GM12864 (cell line): ENCODE measurements around the gene TMEM47.

Source experiments
- DNase-seq: peaks from one replicate; pipeline ENCODE4 v3.0.0-alpha.2; 2011; ENCODE audit warnings: low read depth
- H3K4me3 ChIP-seq: 2 replicates; pipeline ENCODE4 v1.5.1; 2011; ENCODE audit warnings: mild to moderate bottlenecking, low read depth, low read length, control low read depth
- TF ChIP-seq, protein P1 (sequence below): IDR thresholded peaks from 2 replicates; pipeline ENCODE4 v1.5.1; 2011; ENCODE audit warnings: low read depth, mild to moderate bottlenecking, moderate library complexity, low read length, control low read depth, inconsistent platforms; ENCODE audit errors: missing control alignments

Gene TMEM47

GRCh38 chrX:34655501-34656455, 1.3 kb downstream of the TMEM47 start:
- TF ChIP-seq, protein P1, sequence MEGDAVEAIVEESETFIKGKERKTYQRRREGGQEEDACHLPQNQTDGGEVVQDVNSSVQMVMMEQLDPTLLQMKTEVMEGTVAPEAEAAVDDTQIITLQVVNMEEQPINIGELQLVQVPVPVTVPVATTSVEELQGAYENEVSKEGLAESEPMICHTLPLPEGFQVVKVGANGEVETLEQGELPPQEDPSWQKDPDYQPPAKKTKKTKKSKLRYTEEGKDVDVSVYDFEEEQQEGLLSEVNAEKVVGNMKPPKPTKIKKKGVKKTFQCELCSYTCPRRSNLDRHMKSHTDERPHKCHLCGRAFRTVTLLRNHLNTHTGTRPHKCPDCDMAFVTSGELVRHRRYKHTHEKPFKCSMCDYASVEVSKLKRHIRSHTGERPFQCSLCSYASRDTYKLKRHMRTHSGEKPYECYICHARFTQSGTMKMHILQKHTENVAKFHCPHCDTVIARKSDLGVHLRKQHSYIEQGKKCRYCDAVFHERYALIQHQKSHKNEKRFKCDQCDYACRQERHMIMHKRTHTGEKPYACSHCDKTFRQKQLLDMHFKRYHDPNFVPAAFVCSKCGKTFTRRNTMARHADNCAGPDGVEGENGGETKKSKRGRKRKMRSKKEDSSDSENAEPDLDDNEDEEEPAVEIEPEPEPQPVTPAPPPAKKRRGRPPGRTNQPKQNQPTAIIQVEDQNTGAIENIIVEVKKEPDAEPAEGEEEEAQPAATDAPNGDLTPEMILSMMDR = no peak
- no peak overlapping the region for H3K4me3 ChIP-seq

DNA sequence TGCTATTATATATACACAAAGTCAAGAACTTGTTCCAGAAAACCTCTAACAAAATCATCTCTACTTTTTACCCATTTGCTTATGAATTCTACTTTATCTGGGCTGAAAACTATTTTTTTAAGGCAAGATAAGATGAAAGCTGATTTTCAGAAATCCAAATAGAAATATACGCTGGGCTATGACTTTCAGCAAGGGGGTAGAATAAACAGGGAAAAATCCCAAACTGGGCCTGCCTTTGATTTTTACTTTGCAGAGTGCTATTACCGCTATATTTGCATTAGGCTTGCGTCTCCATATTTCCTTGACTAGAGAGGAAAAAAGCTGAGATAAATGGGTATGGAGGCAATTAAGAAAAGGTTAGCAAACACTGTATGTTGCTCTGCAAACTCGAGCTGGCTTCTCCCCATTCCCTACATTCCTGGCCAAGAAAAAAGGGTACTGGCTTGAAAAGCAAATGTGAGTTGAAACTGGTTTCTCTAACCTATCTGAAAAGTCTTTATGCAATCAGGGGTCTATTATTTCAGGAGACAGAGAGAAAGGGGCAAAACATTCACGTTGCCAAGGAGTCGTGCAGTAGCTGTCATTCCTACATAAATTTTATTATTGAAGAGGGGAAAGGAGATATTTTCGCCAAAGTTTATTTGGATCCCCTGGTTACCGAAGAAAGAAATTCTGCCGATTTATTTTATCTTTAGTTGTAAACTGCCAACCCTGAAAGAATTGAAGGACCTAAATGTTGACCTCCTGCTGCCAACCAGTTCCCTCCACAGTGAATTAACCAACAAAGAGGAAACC, 2.2 kb downstream of the TMEM47 start:
- no peak overlapping the region for H3K4me3 ChIP-seq
- DNase-seq = no peak
- TF ChIP-seq, protein P1 = no peak

More at GRCh38 chrX:34655501-34656455, 1.3 kb downstream of the TMEM47 start:
- no peak for DNase-seq

DNA sequence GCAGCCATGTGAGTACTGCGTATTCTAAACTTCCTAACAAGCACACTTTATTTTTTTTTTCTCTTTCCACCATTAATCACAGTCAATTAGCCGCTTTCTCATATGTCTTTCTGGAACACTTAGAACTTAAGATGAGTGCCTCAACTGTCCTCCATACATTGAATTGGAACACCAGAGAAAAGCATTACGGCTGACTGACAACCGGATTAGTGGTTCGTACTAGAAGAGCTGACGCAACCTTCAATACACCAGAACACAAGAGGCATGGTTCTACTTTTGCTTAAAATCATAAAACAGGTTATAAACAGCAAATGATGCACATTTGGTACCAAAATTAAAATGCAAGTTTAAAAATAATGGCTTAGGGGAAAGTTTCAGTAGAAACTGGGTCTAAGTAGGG, 3.3 kb downstream of the TMEM47 start:
- TF ChIP-seq, protein P1 = no peak

DNA sequence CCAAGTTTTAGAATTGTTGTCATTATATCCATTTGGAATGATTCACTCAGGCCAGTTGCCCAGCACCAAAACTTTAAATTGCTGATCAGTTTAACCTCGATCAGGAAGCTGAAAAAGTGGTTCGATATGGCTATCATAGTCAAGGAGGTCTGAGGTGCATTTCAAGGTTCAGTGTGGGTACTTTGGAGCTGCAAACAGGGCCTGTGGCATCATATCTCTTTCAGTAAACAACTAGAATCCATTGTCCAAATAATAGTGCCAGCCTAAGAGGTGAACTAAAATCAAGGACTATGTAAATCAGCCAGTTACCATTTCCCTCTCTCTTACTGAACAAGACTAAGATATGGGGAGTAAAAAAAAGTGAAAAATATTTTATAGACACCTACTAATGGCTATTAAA, 14.2 kb downstream of the TMEM47 start:
- TF ChIP-seq, protein P1 = no peak
- no peak for DNase-seq
- H3K4me3 ChIP-seq = no peak overlapping the region

More for the DNA sequence above, 3.3 kb downstream of the TMEM47 start:
- no peak overlapping the region for H3K4me3 ChIP-seq
- no peak for DNase-seq

- H3K4me3 ChIP-seq = no peak overlapping the region
- TF ChIP-seq, protein P1 = no peak
- DNase-seq = no peak
These were observed 19.0 kb downstream of the TMEM47 start for GRCh38 chrX:34638116-34638515.

DNA sequence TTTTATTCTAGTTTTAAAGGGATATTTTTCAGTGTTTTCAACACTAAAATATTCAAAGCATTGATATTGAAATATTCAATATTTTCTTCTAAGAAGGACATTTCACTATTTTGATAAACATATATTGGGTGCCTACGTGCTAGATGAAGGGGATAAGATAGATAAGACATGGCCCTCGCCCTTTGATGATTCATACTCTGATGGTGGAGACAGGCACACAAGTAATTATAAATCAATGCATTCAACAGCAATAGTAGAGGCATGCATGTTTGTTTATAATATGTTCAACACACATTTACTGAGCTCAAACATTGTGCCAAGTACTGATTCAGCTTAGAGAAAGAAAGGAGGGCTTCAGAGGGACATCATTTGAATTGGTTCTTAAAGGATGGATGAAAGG, 22.7 kb downstream of the TMEM47 start:
- TF ChIP-seq, protein P1 = no peak
- no peak for DNase-seq
- H3K4me3 ChIP-seq = no peak overlapping the region
